Endodermal cell (in vitro differentiated cells): ENCODE results near the gene TOPAZ1. TPM values are rescaled to one million over a fixed set of nuclear protein-coding genes. Genes with fewer than 3 reads are reported as not detected.

ENCODE experiments used
- DNase-seq: peaks from one replicate; pipeline ENCODE4 v3.0.0-alpha.2; 2017
- H3K27ac ChIP-seq: 2 replicates; pipeline ENCODE4 v1.5.1; 2013; ENCODE audit warnings: mild to moderate bottlenecking, low read depth, low read length, moderate library complexity
- H3K27me3 ChIP-seq: 2 replicates; pipeline ENCODE4 v1.6.1; 2013; ENCODE audit warnings: mild to moderate bottlenecking, low read length, moderate library complexity; ENCODE audit not compliant: insufficient read depth, control insufficient read depth, poor library complexity, severe bottlenecking
- H3K36me3 ChIP-seq: 2 replicates; pipeline ENCODE4 v1.7.0; 2013; ENCODE audit warnings: mild to moderate bottlenecking, low read length, moderate library complexity; ENCODE audit not compliant: control insufficient read depth, insufficient read depth
- H3K4me1 ChIP-seq: one replicate; pipeline ENCODE4 v1.7.0; 2013; ENCODE audit warnings: low read length; ENCODE audit not compliant: control insufficient read depth, insufficient read depth
- H3K4me3 ChIP-seq: 2 replicates; pipeline ENCODE4 v1.5.1; 2013; ENCODE audit warnings: mild to moderate bottlenecking, low read length, moderate library complexity
- H3K9ac ChIP-seq: 2 replicates; pipeline ENCODE4 v1.6.1; 2013; ENCODE audit warnings: mild to moderate bottlenecking, low read length, moderate library complexity; ENCODE audit not compliant: poor library complexity, severe bottlenecking; ENCODE audit errors: extremely low read depth
- H3K9me3 ChIP-seq: 2 replicates; pipeline ENCODE4 v1.6.1; 2013; ENCODE audit warnings: mild to moderate bottlenecking, low read length, moderate library complexity; ENCODE audit not compliant: control insufficient read depth
- H3K27ac Mint-ChIP-seq: 2 replicates; pipeline ENCODE4 v1.8.0; 2020; ENCODE audit warnings: mixed read lengths
- H3K27me3 Mint-ChIP-seq: 2 replicates; pipeline ENCODE4 v1.8.0; 2021; ENCODE audit warnings: mild to moderate bottlenecking, mixed read lengths; ENCODE audit not compliant: insufficient read depth
- H3K36me3 Mint-ChIP-seq: 2 replicates; pipeline ENCODE4 v1.8.0; 2020; ENCODE audit warnings: low read depth, mixed read lengths
- H3K4me1 Mint-ChIP-seq: 2 replicates; pipeline ENCODE4 v1.8.0; 2020; ENCODE audit warnings: mixed read lengths
- H3K4me3 Mint-ChIP-seq: 2 replicates; pipeline ENCODE4 v1.8.0; 2020; ENCODE audit warnings: mild to moderate bottlenecking, moderate library complexity, mixed read lengths
- H3K9me3 Mint-ChIP-seq: 2 replicates; pipeline ENCODE4 v1.8.0; 2020; ENCODE audit warnings: mild to moderate bottlenecking, mixed read lengths
- WGBS, 2 experiments: methylation state at CpG; one replicate each; pipeline versions ENCODE4 v1.1.5 to v1.1.7; 2013; ENCODE audit warnings: missing lambda C conversion rate in 2 of 2, mixed read lengths in 1 of 2; ENCODE audit not compliant: insufficient coverage in 1 of 2, insufficient read length in 1 of 2; 5-methylcytosine and 5-hydroxymethylcytosine counted together
- total RNA-seq, 2 donors: library from RNA; stranded (reverse); fragmentation: NEBNext Ultra II Directional in 1 of 2; extraction: Animal tissue kit (Norgen Biotek cat#: 25700) in 1 of 2; gene quantifications; 2 replicates in 1 of 2; 3 replicates in 1 of 2; pipeline ENCODE4 v1.2.1, GENCODE V29; 2021
- TF ChIP-seq, protein P1 (sequence below): fragments of 200-600 bp; sonication (generic); conservative IDR thresholded peaks from 2 replicates; pipeline ENCODE4 v1.5.0; 2021; ENCODE audit warnings: antibody characterized with exemption, mild to moderate bottlenecking

TOPAZ1 gene
- total RNA-seq, 2 donors from 2014 or later, result not detected

DNA sequence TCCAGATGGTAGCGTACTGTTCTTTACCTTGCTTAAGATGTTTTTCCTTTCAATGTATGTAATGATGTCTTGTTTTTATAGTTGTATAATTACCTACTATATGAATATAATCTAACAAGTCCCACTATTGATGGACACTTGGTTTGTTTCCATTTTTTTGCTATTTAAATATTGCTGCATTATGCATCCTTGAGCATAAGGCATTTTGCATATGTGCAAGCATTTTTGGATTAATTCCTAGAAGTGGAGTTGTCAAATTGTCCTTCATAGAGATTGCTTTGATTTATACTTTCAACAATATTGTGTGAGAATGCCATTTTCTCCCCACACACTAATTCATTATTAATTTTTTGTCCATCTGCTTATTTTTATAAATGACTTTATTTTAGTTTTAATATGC lies 17.7 kb downstream of the TOPAZ1 start:
- no peak overlapping the region for H3K4me3 ChIP-seq
- H3K9ac ChIP-seq, result no peak overlapping the region
- H3K4me1 ChIP-seq, result no peaks in the 10 kb centered on the region
- H3K27me3 ChIP-seq, result peaks cover 21% of the 10 kb centered on the region
- Mint-ChIP-seq H3K36me3 (no peaks in the 10 kb centered on the region), H3K9me3 (peaks cover 8% of the 10 kb centered on the region), H3K27me3 (peaks cover 6% of the 10 kb centered on the region), H3K27ac (no peak overlapping the region), H3K4me3 (no peak overlapping the region), H3K4me1 (no peaks in the 10 kb centered on the region)
- TF ChIP-seq, protein P1, sequence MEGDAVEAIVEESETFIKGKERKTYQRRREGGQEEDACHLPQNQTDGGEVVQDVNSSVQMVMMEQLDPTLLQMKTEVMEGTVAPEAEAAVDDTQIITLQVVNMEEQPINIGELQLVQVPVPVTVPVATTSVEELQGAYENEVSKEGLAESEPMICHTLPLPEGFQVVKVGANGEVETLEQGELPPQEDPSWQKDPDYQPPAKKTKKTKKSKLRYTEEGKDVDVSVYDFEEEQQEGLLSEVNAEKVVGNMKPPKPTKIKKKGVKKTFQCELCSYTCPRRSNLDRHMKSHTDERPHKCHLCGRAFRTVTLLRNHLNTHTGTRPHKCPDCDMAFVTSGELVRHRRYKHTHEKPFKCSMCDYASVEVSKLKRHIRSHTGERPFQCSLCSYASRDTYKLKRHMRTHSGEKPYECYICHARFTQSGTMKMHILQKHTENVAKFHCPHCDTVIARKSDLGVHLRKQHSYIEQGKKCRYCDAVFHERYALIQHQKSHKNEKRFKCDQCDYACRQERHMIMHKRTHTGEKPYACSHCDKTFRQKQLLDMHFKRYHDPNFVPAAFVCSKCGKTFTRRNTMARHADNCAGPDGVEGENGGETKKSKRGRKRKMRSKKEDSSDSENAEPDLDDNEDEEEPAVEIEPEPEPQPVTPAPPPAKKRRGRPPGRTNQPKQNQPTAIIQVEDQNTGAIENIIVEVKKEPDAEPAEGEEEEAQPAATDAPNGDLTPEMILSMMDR, result no peak
- peaks cover 5% of the 10 kb centered on the region for H3K9me3 ChIP-seq
- H3K36me3 ChIP-seq, result no peaks in the 10 kb centered on the region
- H3K27ac ChIP-seq, result no peak overlapping the region
- WGBS, 2 experiments, result 71% methylated on average over 1 of the region's 1 CpG; no CpG with 5 or more reads in 1 of the 2 experiments
- DNase-seq, result no peak

DNA sequence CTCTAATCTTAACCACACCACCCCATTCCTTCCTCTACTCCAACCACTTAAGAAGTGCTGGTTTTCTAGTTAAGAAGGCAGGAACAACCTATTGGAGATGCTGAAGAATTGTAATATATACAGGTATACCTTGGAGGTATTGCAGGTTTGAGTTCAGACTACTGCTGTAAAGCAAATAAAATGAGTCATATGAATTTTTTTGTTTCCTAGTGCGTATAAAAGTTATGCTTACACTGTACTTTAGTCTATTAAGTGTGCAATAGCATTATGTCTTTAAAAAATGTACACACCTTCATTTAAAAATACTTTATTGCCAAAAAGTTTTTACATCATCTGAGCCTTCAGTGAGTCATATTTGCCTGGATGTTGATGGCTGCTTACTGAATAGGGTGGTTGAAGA lies 22.5 kb downstream of the TOPAZ1 start:
- DNase-seq, result no peak
- H3K27me3 Mint-ChIP-seq, result peaks cover 6% of the 10 kb centered on the region
- Histone ChIP-seq H3K4me3 (no peak overlapping the region), H3K4me1 (no peaks in the 10 kb centered on the region), H3K27ac (no peak overlapping the region), H3K36me3 (no peaks in the 10 kb centered on the region), H3K27me3 (peaks cover 2% of the 10 kb centered on the region), H3K9me3 (peaks cover 5% of the 10 kb centered on the region), H3K9ac (no peak overlapping the region)
- 90% methylated on average over 1 of the region's 1 CpG; no CpG with 5 or more reads in 1 of the 2 experiments for WGBS, 2 experiments
- TF ChIP-seq, protein P1, result no peak
- H3K9me3 Mint-ChIP-seq, result peaks cover 8% of the 10 kb centered on the region
- H3K27ac Mint-ChIP-seq, result no peak overlapping the region
- H3K4me3 Mint-ChIP-seq, result no peak overlapping the region
- H3K4me1 Mint-ChIP-seq, result no peaks in the 10 kb centered on the region
- H3K36me3 Mint-ChIP-seq, result no peaks in the 10 kb centered on the region

DNA sequence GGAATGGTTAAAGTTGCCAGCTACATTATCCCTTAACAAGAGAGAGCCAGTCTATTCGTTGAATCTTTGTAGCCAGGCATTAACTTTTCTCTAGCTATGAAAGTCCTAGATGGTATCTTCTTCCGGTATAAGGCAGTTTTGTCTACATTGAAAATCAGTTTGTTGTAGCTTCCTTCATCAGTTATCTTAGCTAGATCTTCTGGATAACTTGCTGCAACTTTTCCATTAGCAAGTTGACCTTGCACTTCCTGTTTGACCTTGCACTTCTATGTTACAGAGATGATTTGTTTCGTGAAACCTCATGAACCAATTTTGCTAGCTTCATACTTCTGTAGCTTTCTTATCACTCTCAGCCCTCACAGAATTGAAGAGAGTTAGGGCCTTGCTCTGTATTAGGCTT lies 24.1 kb downstream of the TOPAZ1 start:
- peaks cover 5% of the 10 kb centered on the region for H3K9me3 Mint-ChIP-seq
- no peak overlapping the region for H3K27ac Mint-ChIP-seq
- H3K4me3 Mint-ChIP-seq, result no peak overlapping the region
- TF ChIP-seq, protein P1, result no peak
- H3K27me3 Mint-ChIP-seq, result peaks cover 4% of the 10 kb centered on the region
- no peak overlapping the region for H3K27ac ChIP-seq
- peaks cover 12% of the 10 kb centered on the region for H3K27me3 ChIP-seq
- WGBS, 2 experiments, result 91 to 100% methylated on average over 2 to 3 of the region's 3 CpGs
- no peak for DNase-seq
- peaks cover 5% of the 10 kb centered on the region for H3K9me3 ChIP-seq
- no peak overlapping the region for H3K9ac ChIP-seq
- H3K4me1 ChIP-seq, result no peaks in the 10 kb centered on the region
- H3K36me3 ChIP-seq, result no peaks in the 10 kb centered on the region
- no peaks in the 10 kb centered on the region for H3K4me1 Mint-ChIP-seq
- no peaks in the 10 kb centered on the region for H3K36me3 Mint-ChIP-seq
- no peak overlapping the region for H3K4me3 ChIP-seq
